Heart left ventricle (tissue), 16 donors: ENCODE measurements around the gene POU6F2. TPM values are rescaled to one million over a fixed set of nuclear protein-coding genes. Genes with fewer than 3 reads are reported as not detected.

ENCODE experiments used
- ATAC-seq, 4 donors: fragments of 200-7000 bp; cut with Tn5 transposase; one replicate each; pipeline ENCODE4 v1.9.1; 2020 to 2022; ENCODE audit warnings: moderate library complexity in 4 of 4, mild to moderate bottlenecking in 3 of 4, moderate number of reproducible peaks in 1 of 4
- DNase-seq, 5 donors: peaks; one replicate each; pipeline ENCODE4 v3.0.0-alpha.2; 2020
- H3K27ac ChIP-seq, 12 donors: fragments of 200-600 bp; sonication (generic) in 4 of 12; one replicate each; pipeline versions ENCODE4 v1.5.0 to v1.8.0; 2016 to 2022; ENCODE audit warnings: mild to moderate bottlenecking in 2 of 12
- H3K27me3 ChIP-seq, 9 donors: fragments of 200-600 bp; sonication (generic) in 2 of 9; one replicate each; pipeline versions ENCODE4 v1.5.1 to v1.8.0; 2016 to 2022; ENCODE audit warnings: mild to moderate bottlenecking in 3 of 9
- H3K36me3 ChIP-seq, 9 donors: fragments of 200-600 bp; sonication (generic) in 2 of 9; one replicate each; pipeline versions ENCODE4 v1.5.0 to v1.8.0; 2018 to 2022; ENCODE audit warnings: mild to moderate bottlenecking in 2 of 9
- H3K4me1 ChIP-seq, 12 donors: fragments of 200-600 bp; sonication (generic) in 4 of 12; one replicate each; pipeline versions ENCODE4 v1.5.0 to v1.8.0; 2016 to 2022; ENCODE audit warnings: mild to moderate bottlenecking in 3 of 12
- H3K4me3 ChIP-seq, 12 donors: fragments of 200-600 bp; sonication (generic) in 4 of 12; one replicate each; pipeline versions ENCODE4 v1.5.0 to v1.8.0; 2017 to 2022; ENCODE audit warnings: mild to moderate bottlenecking in 9 of 12, moderate library complexity in 4 of 12
- H3K9me3 ChIP-seq, 12 donors: fragments of 200-600 bp; sonication (generic) in 4 of 12; one replicate each; pipeline versions ENCODE4 v1.5.0 to v1.8.0; 2016 to 2022; ENCODE audit warnings: mild to moderate bottlenecking in 1 of 12
- CTCF ChIP-seq, 12 donors: fragments of 200-600 bp; sonication (generic) in 4 of 12; IDR thresholded peaks; one replicate each; pipeline versions ENCODE4 v1.5.0 to v1.8.0; 2018 to 2022; ENCODE audit warnings: antibody characterized with exemption in 12 of 12, mild to moderate bottlenecking in 5 of 12
- POLR2A ChIP-seq, 2 donors: fragments of 450-650 bp; IDR thresholded peaks; one replicate each; pipeline ENCODE4 v1.6.1; 2017; ENCODE audit warnings: antibody characterized with exemption in 2 of 2, mild to moderate bottlenecking in 2 of 2, moderate library complexity in 2 of 2
- WGBS, 4 donors: extraction: QIAGEN DNeasy Blood & Tissue Kit in 2 of 4; methylation state at CpG; one replicate each; pipeline versions ENCODE4 v1.1.5 to v1.1.7; 2013 to 2018; 5-methylcytosine and 5-hydroxymethylcytosine counted together
- intact Hi-C, 10 donors: fragments of 100-400 bp; cut with DNase I; formaldehyde crosslinking; loops; one replicate each; pipeline versions ENCODE4 v1.11.1 to v1.14.2; 2022
- polyA plus RNA-seq, 2 donors: library from polyadenylated mRNA; stranded (reverse); fragments of 200-250 nt; gene quantifications; one replicate each; pipeline ENCODE4 v1.2.3, GENCODE V29; 2013
- total RNA-seq, 9 donors: library from RNA; depleted of rRNA in 2 of 9; stranded (reverse); fragments of >200 nt in 2 of 9; fragmentation: NEBNext Ultra II Directional in 3 of 9; extraction: Animal tissue kit (Norgen Biotek cat#: 25700) in 3 of 9; gene quantifications; one replicate each; pipeline versions ENCODE4 v1.1.0 to v1.2.4, GENCODE V29; 2016 to 2023
- donor health status: ischemic (EF 13 %, LVEDD 7.1; RV severe dilation, severe dysfunction).
- donor health status: healthy with polysubstance abuse.
- donor health status: DM: no; HTN: yes; CAD: no.
- donor health status: DM: no; HTN: no; CAD: no.
- donor health status: ischemic (EF 25% LVEDD 6.9; RV normal size, moderate dysfunction).
- donor health status: ischemic (EF 25% LVEDD 5.7; RV mildly dilated, moderate dysfunction).
- donor health status: healthy.
- donor health status: DM: yes; HTN: yes; CAD: no.
- donor health status: ischemic (EF 35%, LVEDD 5.7; RV mildly dilated, moderate dysfunction).
- donor health status: nonischemic (EF 11% LVEDD 7.7; RV severe dilation, severe dysfunction).
- donor health status: DM: yes; HTN: yes; CAD: no.
- donor health status: PGD.
- donor health status: ischemic (EF 29% LVEDD 5.4; RV normal size, mild dysfunction).
- donor health status: nonischemic (EF 23%, LVEDD 6.1; RV moderate dilation, normal function).

POU6F2 gene
- total and polyA plus RNA-seq, 11 donors: 0.03 to 1.2 (median 0.38) TPM; not detected in 2

- no peaks in the 10 kb centered on the region for H3K4me1 ChIP-seq
- H3K36me3 ChIP-seq: no peaks in the 10 kb centered on the region
- no peak overlapping the region for H3K27ac ChIP-seq
- peaks cover 0 to 8% (median 0%) of the 10 kb centered on the region in 9 donors for H3K27me3 ChIP-seq
- DNase-seq: no peak
- intact Hi-C loops: no loop called here
- no peak for ATAC-seq
- 64 to 68% (median 65%) methylated on average over 4 of the region's 4 CpGs for WGBS, 4 donors
- H3K9me3 ChIP-seq: no peaks in the 10 kb centered on the region
- H3K4me3 ChIP-seq: no peak overlapping the region
- TF ChIP-seq POLR2A (IDR thresholded peaks at IDR 0.05): no peak
- no peak for TF ChIP-seq CTCF (IDR thresholded peaks at IDR 0.05)
Measured at GRCh38 chr7:39313376-39313775, 335.7 kb downstream of the POU6F2 start.

- Histone ChIP-seq H3K9me3 (no peaks in the 10 kb centered on the region), H3K36me3 (no peaks in the 10 kb centered on the region), H3K27ac (no peak overlapping the region), H3K4me1 (no peaks in the 10 kb centered on the region), H3K27me3 (peaks cover 0 to 10% (median 0%) of the 10 kb centered on the region in 9 donors), H3K4me3 (no peak overlapping the region)
- ATAC-seq (no peak), DNase-seq (no peak)
- WGBS, 4 donors: 53 to 65% (median 57%) methylated on average over 6 of the region's 6 CpGs
- no peak for TF ChIP-seq CTCF (IDR thresholded peaks at IDR 0.05)
- no peak for TF ChIP-seq POLR2A (IDR thresholded peaks at IDR 0.05)
- intact Hi-C loops: no loop called here
Measured at GRCh38 chr7:39313974-39314373, 336.3 kb downstream of the POU6F2 start.

GRCh38 chr7:39317107-39317506 is 339.4 kb downstream of the POU6F2 start:
- Histone ChIP-seq H3K27ac (no peak overlapping the region), H3K9me3 (no peaks in the 10 kb centered on the region), H3K4me3 (no peak overlapping the region), H3K36me3 (no peaks in the 10 kb centered on the region), H3K4me1 (no peaks in the 10 kb centered on the region), H3K27me3 (peaks cover 0 to 6% (median 0%) of the 10 kb centered on the region in 9 donors)
- WGBS, 4 donors: 47 to 72% (median 64%) methylated on average over 5 of the region's 5 CpGs
- intact Hi-C loops: no loop called here
- ATAC-seq: no peak
- DNase-seq: no peak
- TF ChIP-seq CTCF (IDR thresholded peaks at IDR 0.05) (no peak), POLR2A (IDR thresholded peaks at IDR 0.05) (no peak)

- intact Hi-C loops: no loop called here
- no peaks in the 10 kb centered on the region for H3K9me3 ChIP-seq
Measured at GRCh38 chr7:39317896-39318295, 340.2 kb downstream of the POU6F2 start.

More at GRCh38 chr7:39317896-39318295, 340.2 kb downstream of the POU6F2 start:
- ATAC-seq: no peak
- Histone ChIP-seq H3K36me3 (no peaks in the 10 kb centered on the region), H3K27me3 (peaks cover 0 to 6% (median 0%) of the 10 kb centered on the region in 9 donors), H3K4me1 (no peaks in the 10 kb centered on the region), H3K4me3 (no peak overlapping the region), H3K27ac (no peak overlapping the region)
- DNase-seq: no peak
- 69 to 76% (median 73%) methylated on average over 5 of the region's 5 CpGs for WGBS, 4 donors
- no peak for TF ChIP-seq CTCF (IDR thresholded peaks at IDR 0.05)
- TF ChIP-seq POLR2A (IDR thresholded peaks at IDR 0.05): no peak
